CD4-positive, alpha-beta T cell treated with Interleukin-17A for 1 hour (primary cell): ENCODE data around the gene CCDC148.
"Not testable (repeated sequence)": the region's sequence is repeated elsewhere in the genome, so short reads cannot be mapped to it uniquely, and the experiment has no call there.

Experiments used
- DNase-seq: peaks from one replicate; pipeline ENCODE4 v3.0.0-alpha.2; 2020

Gene CCDC148

DNA sequence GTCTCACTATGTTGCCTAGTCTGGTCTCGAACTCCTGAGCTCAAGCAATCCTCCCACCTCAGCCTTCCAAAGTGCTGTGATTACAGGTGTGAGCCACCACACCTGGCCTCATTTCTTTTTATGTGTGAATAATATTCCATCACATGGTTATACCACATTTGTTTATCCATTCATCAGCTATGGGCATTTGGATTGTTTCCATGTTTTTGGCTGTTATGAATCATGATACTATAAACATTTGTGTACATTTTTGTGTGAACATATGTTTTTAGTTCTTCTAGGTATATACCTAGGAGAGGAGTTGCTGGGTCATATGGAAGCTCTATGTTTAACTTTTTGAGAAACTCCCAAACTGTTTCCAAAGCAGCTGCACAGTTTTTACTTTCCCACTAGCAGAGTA is 24.6 kb upstream of the CCDC148 start:
- no peak for DNase-seq

DNA sequence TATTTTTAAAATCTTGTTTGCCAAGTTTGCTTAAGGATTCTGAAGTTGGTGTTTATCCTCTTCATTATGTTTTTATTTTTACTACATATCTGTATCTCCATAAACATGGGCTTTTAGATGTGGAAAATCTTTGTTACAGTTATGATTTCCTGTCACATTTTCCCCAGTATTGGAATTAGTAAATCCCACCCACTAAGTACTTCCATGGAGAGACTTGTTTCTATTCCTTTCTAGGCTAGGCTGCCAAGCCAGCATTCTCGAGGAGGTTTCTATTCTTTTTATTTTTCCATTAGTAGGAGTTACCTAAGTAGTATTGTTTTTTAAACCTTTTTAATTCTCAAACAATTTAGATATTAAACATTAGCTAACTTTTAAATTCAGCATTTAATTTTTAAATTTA is 22.3 kb upstream of the CCDC148 start:
- no peak for DNase-seq

DNA sequence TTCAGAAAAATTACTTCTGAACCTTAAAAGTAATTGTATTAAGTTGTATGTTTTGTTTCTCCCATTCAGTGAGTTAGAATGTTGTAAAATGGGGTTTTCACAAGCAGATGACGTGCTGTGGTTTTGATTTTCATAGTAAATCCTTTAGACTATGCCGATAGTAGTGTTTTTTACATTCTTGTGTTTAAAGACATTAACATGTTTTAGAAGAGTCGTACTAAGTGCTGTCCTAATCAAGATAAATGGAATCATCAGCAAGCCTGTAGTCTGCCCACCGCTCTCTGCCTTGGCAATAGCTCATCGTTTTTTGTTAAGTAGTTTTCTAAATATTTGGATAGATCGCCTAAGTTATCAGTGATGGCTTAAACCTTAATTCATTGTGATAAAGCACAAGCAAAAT is 21.7 kb upstream of the CCDC148 start:
- no peak for DNase-seq

DNA sequence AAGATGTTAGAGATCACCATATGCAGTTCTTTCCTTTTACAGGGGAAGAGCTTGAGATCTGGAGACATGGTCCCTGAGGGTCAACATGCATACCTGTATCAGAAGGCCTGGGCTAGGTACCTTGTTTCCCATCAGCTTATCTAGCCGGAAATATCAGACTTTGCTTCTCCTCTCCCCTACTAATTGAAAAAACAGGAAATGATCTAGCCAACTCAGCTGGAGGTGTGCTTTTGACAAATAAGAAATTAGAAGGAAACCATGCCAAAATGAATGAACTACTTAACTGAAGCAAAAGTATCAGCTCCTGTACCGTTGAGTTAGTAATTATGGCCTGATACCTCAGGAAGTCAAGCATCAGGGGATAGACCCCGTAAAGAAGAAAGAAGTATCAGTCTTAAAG is 20.6 kb upstream of the CCDC148 start:
- peak; percentile 25 for DNase-seq

DNA sequence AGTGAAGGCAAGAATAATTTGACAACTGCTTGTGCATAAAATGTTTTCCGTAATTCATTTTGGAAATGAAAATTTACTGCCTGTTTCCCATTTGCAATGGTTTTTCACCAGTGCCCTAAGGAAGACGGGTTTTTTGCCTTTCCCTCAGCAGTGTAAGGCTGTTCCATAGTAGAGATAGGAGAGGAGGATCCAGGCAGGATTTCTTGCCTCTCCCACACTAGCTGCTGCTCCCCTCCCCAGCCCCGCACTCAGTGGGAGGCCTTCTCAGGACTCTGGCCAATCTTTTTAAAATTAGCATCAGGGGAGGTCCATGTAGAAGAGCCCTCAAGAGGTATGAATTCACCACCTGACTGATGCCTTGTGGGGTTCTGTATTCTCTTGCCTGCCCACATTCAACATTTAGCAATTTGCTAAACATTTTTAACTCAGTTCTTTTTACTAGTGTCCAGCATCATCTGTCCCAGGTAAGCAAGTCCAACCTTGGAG is 18.0 kb upstream of the CCDC148 start:
- not testable (repeated sequence) for DNase-seq

DNA sequence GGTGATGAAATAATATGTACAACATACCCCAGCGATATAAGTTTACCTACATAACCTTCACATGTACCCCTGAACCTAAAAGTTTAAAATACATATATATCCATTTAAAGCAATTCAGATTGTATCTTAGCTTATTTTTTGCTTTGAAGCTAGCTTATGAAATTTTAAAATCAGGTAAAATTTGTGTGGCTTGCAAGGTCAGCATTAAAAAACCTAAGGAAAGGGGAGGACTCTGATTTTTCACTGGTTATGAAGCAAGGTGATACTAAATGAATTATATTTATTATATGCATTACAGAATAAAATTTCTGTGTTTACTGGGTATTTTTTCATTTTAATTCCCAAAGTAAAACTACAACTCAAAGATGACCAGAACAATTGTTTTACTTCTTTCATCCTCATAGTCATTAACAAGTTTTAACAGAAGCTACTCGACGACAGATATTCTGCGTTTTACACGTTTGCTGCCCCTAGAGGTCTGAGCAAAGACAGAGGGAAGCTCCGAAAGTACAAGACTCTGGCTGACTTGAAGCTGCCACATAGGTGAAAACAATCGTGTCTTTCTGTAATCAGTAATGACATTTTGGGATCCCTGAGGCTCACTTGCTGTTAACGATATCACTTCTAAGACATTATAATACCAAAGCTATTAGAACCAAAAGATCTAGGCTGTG is 17.3 kb upstream of the CCDC148 start:
- no peak for DNase-seq

DNA sequence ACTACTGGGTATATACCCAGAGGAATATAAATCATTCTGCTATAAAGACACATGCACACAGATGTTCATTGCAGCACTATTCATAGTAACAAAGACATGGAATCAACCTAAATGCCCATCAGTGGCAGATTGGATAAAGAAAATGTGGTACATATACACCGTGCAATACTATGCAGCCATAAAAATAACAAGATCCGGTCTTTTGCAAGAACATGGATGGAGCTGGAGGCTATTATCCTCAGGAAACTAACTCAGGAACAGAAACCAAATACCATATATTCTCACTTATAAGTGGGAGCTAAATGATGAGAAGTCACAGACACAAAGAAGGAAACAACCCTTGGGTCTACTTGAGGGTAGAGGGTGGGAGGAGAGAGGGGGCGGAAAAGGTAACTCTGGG is 16.7 kb upstream of the CCDC148 start:
- not testable (repeated sequence) for DNase-seq

DNA sequence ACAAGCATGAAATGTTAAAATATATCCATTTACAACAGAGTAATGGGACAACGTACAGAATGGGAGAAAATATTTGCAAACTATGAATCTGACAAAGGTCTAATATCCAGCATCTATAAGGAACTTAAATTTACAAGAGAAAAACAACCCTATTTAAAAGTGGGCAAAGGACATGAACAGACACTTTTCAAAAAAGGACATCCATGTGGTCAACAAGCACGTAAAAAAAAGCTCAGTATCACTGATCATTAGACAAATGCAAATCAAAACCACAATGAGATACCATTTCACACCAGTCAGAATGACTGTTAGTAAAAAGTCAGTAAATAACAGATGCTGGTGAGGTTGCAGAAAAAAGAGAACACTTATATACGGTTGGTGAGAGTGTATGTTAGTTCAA is 16.3 kb upstream of the CCDC148 start:
- DNase-seq, result not testable (repeated sequence)

DNA sequence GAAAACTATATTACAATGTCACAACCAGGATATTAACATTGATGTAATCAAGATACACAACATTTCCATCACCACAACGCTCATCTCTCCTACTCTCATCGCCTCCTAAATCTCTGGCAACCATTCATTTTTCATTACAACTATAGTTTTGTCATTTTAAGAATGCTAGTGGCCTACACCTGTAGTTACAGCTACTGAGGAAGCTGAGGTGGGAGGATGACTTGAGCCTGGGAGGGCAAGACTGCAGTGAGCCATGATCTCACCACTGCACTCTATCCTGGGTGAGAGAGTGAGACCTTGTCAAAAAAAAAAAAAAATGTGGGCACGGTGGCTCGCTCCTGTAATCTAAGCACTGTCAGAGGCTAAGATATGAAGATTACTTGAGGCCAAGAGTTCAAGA is 10.7 kb upstream of the CCDC148 start:
- DNase-seq, result no peak

DNA sequence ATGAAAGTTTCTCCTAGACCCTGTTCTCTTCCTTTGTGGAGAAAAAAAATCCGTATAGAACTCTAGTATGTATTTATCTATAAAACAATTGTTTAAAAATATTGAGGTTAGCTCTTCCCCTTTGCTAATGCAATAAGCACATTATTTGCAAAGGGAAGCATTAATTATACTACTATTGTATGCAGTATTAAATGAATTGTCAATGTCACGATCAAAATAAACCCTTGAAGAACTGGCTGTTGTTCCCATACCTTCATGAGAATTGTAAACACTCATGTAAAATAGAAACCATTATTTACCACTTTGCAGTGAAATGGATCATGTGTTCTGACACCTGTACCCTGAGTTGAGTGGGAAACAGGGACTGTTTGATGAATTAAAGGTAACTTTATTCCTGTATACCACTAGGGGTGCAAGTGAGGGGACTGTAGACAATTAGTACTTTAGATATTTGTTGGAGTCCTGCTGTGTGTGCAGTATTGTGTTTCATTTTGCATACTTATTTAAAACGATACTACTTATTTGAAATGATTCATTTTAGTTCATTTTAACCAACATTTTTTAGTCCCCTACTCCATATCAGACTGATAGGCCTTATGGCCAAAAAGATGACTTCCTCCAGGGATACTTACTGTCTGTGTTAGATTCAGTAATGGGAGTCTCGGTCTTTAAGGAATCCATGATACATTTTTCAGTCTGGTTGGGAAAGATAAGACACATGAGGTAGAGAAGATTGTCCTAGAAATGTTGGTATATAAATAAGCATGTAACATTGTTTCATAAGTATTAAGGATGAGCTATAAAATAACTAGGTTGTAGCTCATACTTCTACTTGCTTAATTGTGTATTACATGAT is 8.1 kb upstream of the CCDC148 start:
- DNase-seq, result peak; percentile 43

DNA sequence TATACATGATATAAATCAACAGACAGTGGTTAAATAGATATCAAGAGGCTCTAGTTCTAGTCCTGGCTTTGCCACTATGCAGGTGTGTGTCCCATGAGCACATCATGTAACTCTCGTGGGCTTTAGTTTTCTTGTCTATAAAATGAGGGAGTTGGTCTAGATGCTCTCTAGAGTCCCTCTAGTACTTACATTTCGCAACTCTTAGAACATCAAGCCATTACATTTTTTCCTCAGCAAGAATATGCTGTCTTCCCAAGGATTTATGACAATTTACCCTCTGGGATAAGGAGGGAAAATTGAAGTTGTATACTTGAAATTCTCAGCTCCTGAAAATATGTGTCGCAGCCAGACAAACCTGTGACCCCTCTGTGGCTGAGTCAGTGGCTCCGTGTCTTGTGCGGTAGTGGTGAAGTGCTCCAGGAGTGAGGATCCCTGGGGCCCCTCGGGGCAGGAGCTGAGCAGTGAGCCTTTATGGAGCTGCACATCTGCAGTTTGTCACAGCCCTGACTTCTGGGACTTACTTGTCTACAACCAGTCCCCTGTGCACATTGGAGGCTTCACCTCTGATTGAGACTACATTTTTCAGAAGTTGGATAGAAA is 7.0 kb upstream of the CCDC148 start:
- no peak for DNase-seq

DNA sequence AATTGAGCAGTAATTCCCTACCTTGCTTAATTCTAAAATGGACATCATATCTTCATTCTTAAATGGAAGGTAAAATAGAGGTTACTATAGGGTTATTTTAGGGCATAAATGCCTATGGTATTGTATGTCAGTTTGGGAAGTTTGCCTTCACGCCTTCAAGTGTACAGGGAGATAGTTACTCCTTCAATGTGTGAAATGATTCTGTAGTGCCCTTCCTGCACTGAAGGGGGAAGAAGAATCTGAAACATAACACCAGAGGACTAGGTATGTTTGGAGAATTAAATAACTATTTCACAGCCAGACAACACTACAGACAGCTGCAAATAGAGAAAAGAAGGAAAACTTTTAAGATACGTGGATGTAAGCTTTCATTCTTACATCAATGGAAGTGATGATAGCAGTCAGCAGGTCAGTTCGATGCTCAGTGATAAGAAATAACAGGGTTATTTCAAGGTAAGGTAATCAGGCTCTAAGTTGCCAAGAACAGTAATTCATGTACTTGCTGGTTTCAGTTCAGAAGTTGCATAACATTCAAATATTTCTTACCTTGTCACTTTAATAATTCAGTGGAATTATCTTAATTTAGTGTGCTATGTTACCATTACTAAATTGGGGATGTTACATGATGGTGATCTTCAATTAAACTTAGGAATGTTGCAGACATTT is 4.2 kb upstream of the CCDC148 start:
- DNase-seq, result no peak

DNA sequence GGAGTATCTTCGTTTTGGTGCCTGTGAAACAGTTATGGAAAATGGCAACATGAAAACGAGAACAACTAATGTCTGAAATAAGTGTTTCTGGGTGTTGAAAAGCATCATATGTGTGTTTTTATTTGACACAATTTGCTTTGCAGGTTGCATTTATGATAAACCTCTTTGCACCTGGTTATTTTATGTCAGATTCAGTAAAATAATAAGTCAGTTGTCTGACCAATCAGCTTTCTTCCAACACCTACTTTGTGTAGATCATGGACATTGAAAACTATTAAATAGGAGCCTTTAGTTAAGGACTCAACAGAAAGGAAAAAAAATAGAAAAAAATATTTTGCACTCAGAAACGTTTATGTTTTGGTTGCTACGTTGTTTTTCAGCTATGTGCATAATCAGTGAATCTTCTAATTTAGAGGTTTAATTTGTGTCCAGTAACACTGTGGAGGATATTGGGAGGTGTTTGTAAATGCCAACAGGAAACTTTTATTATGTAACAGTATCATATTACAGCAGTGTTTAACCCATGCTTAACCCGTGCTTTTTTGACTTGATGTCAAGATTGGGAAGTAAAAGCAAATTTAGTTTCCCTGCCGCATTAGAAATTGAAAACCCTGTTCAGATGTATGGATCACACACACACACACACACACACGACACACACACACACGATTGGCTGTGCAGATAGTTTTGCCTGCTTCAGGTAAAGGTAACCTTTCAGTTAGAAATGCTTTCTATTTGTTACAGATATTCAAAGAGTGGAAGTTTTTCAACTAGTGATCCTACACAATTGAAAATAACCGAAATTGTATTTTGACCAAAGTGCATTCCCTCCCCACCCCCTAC is 2.8 kb upstream of the CCDC148 start:
- DNase-seq, result no peak

DNA sequence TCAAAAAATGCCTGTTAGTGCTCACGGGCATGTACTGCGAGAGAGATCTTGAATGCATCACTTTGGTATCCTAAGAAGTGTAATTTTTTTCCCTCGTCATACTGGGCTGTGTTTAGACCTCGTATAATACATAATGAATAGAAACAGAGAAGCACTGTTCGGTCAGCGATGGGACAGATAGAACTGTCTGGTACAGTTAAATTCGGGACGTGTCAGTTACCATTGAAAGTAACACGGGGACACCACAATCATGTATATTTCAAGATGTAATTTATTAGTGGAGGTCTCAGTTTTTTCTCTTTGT is 2.0 kb upstream of the CCDC148 start:
- DNase-seq, result no peak

DNA sequence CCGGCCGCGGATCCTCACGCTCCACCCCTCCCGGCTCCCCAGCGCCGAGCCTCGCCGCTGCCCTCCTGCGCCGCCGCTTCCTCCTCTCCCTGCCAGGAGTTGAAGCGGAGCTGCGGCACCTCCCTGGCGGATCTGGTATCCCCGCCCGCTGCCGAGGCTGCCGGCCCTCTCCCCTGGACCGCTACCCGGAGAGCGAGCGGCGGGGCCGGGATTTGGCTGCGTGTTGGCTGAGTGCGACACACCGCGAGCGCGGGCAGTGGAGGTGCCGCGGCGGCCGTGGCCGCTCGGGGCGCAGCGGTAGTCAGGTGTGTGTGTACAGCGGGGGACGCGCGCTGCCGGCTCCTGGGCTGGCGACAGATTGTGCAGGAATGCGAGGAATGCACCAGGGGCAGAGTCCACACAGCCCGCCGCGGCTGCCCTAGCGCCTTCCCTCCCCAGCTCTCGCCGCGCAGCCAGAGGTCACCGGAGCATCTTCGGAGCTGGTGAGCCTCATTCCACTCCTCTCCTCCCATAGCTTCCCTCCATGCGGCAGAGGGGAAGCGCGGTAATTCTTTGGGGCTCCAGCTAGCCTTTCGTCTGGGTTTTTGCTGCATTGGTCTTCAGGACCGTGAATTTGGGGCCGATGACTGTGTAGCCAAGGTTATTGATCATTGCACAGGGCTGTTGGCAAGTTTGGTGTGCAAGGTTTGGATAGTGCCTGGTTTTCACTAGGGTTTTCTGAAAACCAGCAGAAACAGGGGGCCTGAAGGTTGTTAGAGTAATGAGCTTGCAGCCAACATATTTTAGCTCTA is 1.5 kb upstream of the CCDC148 start:
- peak; percentile 62 for DNase-seq

DNA sequence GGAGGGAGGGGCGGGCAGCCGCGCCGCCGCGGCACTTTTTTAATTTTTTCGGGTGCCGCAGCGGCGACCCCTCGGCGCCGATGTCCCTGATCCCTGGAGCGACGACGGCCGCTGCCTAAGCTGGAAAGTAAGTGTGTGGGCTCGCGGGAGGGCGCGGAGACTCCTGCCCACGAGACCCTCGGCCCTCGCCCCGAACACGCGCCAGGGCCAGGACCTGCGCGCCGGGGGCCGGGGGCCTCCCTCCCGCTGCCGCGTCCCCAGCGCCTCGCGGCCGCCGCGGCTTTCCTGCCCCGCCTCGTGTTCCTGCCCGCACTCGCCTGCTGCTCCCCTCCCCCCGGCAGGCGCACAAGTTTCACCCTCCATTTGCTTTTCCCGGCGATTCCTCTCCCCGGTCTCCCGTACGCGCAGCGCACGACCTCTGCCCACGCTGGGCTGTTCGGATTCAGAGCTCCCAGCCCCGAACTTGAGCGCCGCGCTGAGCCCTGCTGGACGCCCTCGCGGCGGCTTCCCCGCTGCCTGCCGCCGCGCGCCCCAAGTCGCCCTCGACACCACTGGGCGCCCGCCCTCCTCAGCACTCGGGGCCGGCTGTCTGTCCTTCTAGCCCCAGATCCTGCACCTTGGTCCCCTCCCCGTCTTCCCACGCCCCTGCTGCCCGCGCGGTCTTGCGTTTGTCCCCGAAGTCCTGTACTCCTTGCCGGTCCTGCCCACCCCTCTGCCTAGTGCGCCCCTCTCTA is 706 bp upstream of the CCDC148 start:
- peak; percentile 54 for DNase-seq

DNA sequence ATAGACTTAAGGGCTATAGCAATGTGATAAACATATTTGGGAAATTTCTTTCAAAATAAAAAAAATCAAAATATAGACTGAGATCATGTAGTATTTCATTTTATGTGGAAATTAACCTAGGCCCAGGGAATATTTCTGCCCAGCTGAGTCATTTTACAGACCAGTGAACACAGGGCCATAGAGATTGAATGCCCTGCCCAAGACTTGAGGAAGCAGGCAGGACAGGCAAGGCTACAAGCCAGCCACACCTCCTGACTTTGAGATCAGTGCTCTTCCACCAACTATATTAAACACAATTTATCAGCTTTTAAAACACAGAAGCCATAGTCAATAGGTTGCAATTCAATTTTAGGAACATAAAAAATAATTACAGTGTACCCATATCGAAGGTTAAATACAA is 12.9 kb downstream of the CCDC148 start:
- DNase-seq, result no peak

DNA sequence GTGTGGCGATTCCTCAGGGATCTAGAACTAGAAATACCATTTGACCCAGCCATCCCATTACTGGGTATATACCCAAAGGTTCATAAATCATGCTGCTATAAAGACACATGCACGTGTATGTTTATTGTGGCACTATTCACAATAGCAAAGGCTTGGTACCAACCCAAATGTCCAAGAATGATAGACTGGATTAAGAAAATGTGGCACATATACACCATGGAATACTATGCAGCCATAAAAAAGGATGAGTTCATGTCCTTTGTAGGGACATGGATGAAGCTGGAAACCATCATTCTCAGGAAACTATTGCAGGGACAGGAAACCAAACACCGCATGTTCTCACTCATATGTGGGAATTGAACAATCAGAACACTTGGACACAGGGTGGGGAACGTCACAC is 17.5 kb downstream of the CCDC148 start:
- not testable (repeated sequence) for DNase-seq

DNA sequence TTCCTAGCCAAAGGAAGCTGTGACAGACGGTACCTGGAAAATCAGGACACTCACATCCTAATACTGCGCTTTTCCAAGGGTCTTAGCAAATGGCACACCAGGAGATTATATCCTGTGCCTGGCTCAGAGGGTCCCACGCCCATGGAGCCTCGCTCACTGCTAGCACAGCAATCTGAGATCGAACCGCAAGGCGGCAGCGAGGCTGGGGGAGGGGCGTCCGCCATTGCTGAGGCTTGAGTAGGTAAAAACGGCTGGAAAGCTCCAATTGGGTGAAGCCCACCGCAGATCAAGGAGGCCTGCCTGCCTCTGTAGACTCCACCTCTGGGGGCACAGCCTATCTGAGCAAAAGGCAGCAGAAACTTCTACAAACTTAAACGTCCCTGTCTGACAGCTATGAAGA is 22.8 kb downstream of the CCDC148 start:
- not testable (repeated sequence) for DNase-seq

DNA sequence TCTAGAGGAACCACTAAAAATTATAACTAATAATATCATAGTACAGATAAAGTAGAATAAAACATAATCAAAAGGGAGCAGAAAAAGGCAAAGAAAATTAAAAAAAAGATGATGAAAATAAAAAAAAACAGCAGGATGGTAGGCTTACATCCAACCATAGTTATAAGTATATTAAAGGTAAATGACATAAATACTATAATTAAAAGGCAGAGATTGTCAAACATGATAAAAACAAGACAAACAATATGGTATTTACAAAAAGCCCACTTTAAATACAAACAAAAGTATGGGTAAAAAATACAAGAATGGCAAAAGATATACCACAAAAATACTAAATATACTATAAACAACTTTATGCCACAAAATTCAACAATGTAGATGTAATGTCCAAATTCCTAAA is 24.4 kb downstream of the CCDC148 start:
- DNase-seq, result no peak

DNA sequence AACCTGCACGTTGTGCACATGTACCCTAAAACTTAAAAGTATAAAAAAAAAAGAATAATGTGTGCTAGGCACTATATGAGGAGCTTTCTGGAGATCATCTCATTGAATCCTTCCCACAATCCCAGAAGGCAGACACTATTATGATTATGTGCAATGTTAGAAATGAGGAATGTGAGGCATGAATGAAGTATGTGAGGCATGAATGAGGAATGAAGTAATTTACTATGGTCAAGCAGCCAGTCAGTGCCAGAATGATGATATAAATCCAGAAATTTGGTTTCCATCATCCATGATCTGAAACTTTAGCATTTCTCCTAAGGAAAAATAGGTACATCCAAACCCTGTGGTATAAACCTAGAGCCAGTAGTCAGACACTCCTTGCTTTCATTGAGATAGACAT is 42.0 kb downstream of the CCDC148 start:
- no peak for DNase-seq
